ENCODE results near the gene PRX.
"Not testable (repeated sequence)": the region's sequence is repeated elsewhere in the genome, so short reads cannot be mapped to it uniquely, and the experiment has no call there.

Gene PRX

DNA sequence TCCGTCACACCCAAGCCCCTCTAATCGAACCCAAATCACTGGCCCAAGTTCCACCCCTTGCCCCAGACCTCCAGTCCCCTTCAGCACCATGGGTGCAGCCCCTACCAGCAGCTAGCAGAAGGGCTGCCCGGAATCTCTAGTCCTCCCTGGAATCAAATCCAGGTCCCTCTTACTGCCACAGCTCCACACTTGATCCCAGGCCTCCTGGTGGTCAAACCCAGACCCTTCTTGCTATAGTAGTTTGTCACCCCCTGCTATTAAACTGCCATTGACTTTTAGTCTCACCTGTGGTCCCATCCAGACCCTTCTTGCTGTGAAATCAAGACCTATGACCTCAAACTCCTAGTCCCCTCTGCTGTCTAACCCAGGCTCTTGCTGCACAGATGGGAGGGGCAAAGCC, 31.9 kb downstream of the PRX start:
- Histone ChIP-seq H3K4me1 (ENCODE audit: control insufficient read depth, insufficient read depth, low read length) (no peaks in the 10 kb centered on the region), H3K9me3 (ENCODE audit: control insufficient read depth, insufficient read depth, low read length) (no peaks in the 10 kb centered on the region), H3K36me3 (ENCODE audit: control insufficient read depth, insufficient read depth, low read length) (peaks cover 27% of the 10 kb centered on the region), H3K27me3 (ENCODE audit: control insufficient read depth, insufficient read depth, low read length) (no peaks in the 10 kb centered on the region), H3K9ac (ENCODE audit: low read depth, low read length) (no peak overlapping the region), H3K4me3 (ENCODE audit: low read depth, low read length) (no peak overlapping the region), H3K27ac (ENCODE audit: low read depth, low read length) (no peak overlapping the region)

DNA sequence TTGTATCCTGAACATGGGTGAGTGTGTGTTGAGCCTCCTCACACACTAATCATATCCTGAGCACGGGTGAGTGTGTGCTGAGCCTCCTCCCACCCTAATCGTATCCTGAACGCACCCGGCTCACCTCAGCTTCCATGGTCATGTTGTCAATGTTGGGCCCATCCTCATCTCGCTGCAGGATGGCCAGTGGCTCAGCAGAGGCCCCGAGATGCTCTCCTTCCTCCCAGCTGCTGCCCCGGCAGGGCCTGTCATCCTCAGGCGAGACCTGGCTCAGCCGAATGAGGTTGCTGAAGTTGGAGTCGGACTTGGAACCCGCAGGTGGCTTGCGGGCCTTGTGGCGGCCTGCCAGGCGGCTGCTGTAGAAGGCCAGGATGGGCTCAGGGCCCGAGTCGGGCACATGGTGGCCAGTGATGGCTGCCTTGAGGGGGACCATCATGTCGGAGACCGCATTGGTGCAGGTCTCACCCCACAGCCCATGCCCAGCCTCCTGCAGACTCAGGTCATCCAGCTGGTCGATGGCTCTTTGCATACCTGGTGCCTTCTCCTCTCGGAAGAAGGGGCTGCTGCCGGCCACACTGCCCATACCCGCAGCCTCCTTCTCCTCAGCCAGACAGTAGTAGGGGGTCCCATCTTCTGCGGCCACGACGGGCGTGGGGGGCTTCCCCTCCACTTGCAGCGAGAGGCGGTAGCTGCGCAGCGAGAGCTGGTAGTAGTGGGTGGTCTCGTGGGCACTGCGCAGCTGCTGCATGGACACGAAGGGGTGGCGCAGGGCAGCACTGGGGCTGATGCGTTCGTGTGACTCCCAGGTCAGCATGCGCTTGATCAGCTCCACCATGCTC, 32.8 kb downstream of the PRX start:
- H3K27ac ChIP-seq (ENCODE audit: low read depth, low read length): no peak overlapping the region
- no peaks in the 10 kb centered on the region for H3K27me3 ChIP-seq (ENCODE audit: control insufficient read depth, insufficient read depth, low read length)
- H3K4me1 ChIP-seq (ENCODE audit: control insufficient read depth, insufficient read depth, low read length): no peaks in the 10 kb centered on the region
- peaks cover 31% of the 10 kb centered on the region for H3K36me3 ChIP-seq (ENCODE audit: control insufficient read depth, insufficient read depth, low read length)
- H3K9me3 ChIP-seq (ENCODE audit: control insufficient read depth, insufficient read depth, low read length): no peaks in the 10 kb centered on the region
- no peak overlapping the region for H3K9ac ChIP-seq (ENCODE audit: low read depth, low read length)
- no peak overlapping the region for H3K4me3 ChIP-seq (ENCODE audit: low read depth, low read length)

DNA sequence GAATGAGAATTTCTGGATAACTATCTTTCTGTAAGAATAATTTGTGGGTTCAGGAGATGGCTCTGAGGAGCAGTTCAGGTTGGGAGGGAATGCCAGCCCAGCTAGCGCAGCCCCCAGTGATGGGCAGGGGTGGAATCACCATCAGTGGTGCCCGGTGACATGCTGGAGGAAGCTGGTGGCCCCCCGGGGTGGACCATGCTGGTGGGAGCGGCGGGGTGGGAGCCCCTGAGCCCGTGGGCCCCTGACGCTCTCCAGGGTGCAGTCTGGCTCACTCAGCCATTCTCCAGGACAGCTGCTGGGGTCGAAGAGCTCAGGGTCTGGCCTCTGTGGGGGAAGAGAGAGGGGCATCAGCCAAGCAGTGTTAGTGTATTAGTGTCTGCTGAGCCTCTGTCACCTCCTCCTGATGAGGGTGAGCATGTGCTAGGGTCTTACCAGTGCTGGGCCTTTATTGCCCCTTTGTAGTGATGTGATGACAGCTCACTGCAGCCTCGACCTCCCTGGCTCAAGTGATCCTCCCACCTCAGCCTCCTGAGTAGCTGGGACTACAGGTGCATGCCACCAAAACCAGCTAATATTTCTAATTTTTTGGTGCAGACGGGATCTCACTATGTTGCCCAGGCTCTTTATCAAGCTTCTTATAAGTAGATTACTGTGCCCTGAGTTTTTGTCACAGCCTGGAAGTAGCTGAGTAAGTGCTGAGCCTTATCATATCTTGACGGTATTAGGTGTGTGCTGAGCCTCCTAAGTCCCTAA, 33.6 kb downstream of the PRX start:
- no peaks in the 10 kb centered on the region for H3K4me1 ChIP-seq (ENCODE audit: control insufficient read depth, insufficient read depth, low read length)
- no peak overlapping the region for H3K9ac ChIP-seq (ENCODE audit: low read depth, low read length)
- H3K9me3 ChIP-seq (ENCODE audit: control insufficient read depth, insufficient read depth, low read length): no peaks in the 10 kb centered on the region
- no peak overlapping the region for H3K27ac ChIP-seq (ENCODE audit: low read depth, low read length)
- H3K36me3 ChIP-seq (ENCODE audit: control insufficient read depth, insufficient read depth, low read length): peaks cover 33% of the 10 kb centered on the region
- H3K27me3 ChIP-seq (ENCODE audit: control insufficient read depth, insufficient read depth, low read length): no peaks in the 10 kb centered on the region
- H3K4me3 ChIP-seq (ENCODE audit: low read depth, low read length): no peak overlapping the region

DNA sequence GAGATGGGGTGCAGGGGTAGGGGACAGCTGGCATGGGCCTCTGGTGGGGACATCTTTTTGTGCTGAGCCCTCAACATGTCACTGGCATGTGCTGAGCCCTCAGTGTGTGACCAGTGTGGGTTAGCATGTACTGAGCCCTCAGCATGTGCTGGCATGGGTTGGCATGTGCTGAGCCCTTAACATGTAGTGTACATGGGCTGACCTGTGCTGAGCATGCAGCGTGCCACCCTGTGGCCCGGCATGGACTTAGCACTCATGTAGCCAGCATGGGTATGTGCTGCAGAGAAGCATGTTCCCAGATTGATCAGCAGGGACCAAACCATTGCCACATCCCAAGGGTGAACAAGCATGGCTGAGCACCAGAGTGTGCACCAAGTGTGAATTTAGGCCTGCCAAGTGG, 34.7 kb downstream of the PRX start:
- Histone ChIP-seq H3K4me3 (ENCODE audit: low read depth, low read length) (no peak overlapping the region), H3K27me3 (ENCODE audit: control insufficient read depth, insufficient read depth, low read length) (no peaks in the 10 kb centered on the region), H3K9ac (ENCODE audit: low read depth, low read length) (no peak overlapping the region), H3K27ac (ENCODE audit: low read depth, low read length) (no peak overlapping the region), H3K36me3 (ENCODE audit: control insufficient read depth, insufficient read depth, low read length) (peaks cover 41% of the 10 kb centered on the region), H3K9me3 (ENCODE audit: control insufficient read depth, insufficient read depth, low read length) (no peaks in the 10 kb centered on the region), H3K4me1 (ENCODE audit: control insufficient read depth, insufficient read depth, low read length) (no peaks in the 10 kb centered on the region)

DNA sequence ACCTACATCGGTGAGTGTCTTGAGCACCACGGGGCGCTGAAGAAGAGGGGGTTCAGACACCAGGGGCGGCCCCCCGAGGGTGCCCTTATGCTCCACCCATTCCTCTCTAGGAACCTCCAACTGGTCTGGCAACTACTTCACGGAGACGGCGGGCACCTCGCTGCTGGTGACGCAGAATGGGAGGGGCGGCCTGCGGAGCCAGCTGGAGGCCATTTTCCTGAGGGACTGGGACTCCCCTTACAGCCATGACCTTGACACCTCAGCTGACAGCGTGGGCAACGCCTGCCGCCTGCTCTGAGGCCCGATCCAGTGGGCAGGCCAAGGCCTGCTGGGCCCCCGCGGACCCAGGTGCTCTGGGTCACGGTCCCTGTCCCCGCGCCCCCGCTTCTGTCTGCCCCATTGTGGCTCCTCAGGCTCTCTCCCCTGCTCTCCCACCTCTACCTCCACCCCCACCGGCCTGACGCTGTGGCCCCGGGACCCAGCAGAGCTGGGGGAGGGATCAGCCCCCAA, 35.2 kb downstream of the PRX start:
- H3K36me3 ChIP-seq (ENCODE audit: control insufficient read depth, insufficient read depth, low read length): peaks cover 44% of the 10 kb centered on the region
- no peak overlapping the region for H3K9ac ChIP-seq (ENCODE audit: low read depth, low read length)
- H3K4me3 ChIP-seq (ENCODE audit: low read depth, low read length): no peak overlapping the region
- no peaks in the 10 kb centered on the region for H3K27me3 ChIP-seq (ENCODE audit: control insufficient read depth, insufficient read depth, low read length)
- H3K4me1 ChIP-seq (ENCODE audit: control insufficient read depth, insufficient read depth, low read length): no peaks in the 10 kb centered on the region
- H3K27ac ChIP-seq (ENCODE audit: low read depth, low read length): no peak overlapping the region
- H3K9me3 ChIP-seq (ENCODE audit: control insufficient read depth, insufficient read depth, low read length): no peaks in the 10 kb centered on the region

DNA sequence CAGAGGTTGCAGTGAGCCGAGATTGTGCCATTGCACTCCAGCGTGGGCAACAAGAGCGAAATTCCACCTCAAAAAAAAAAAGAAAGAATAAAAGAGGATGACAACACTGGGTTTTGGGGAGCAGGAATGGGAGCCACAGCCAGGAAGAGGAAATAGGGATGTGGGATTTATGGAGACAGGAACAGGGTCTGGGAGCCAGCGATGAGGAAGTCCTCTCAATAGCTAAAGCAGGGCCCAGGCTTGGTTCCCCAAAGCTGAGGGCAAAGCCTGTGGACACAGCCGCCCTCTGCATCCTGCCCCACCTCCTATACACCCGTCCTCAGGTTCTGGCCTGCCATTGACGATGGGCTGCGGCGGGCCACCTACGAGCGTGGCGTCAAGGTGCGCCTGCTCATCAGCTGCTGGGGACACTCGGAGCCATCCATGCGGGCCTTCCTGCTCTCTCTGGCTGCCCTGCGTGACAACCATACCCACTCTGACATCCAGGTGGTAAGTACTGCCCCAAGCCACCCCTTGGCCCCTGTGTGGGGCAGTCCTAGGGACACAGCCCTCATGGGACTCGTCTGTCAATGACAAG, 36.8 kb downstream of the PRX start:
- Histone ChIP-seq H3K9me3 (ENCODE audit: control insufficient read depth, insufficient read depth, low read length) (no peaks in the 10 kb centered on the region), H3K36me3 (ENCODE audit: control insufficient read depth, insufficient read depth, low read length) (peaks cover 59% of the 10 kb centered on the region), H3K27ac (ENCODE audit: low read depth, low read length) (no peak overlapping the region), H3K4me1 (ENCODE audit: control insufficient read depth, insufficient read depth, low read length) (no peaks in the 10 kb centered on the region), H3K9ac (ENCODE audit: low read depth, low read length) (no peak overlapping the region), H3K27me3 (ENCODE audit: control insufficient read depth, insufficient read depth, low read length) (no peaks in the 10 kb centered on the region), H3K4me3 (ENCODE audit: low read depth, low read length) (no peak overlapping the region)

DNA sequence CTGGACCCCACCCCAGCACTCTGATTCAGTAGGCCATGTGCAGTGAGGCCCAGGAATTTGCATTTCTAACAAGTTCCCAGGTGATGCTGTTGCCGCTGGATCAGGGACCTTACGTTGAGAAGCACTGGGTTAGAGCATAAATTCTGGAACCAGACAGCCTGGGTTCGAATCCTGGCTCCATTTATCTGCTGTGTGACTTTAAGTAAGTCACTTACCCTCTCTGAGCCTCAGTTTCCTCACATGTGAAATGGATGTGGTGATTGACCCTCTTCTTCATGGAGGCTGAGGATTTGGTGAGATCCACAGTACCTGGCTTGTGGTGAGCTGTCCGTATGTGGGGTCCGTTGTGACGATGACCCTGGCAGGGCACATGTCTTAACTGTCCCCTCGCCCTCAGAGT, 39.1 kb downstream of the PRX start:
- H3K27me3 ChIP-seq (ENCODE audit: control insufficient read depth, insufficient read depth, low read length): no peaks in the 10 kb centered on the region
- H3K36me3 ChIP-seq (ENCODE audit: control insufficient read depth, insufficient read depth, low read length): peaks cover 76% of the 10 kb centered on the region
- H3K9me3 ChIP-seq (ENCODE audit: control insufficient read depth, insufficient read depth, low read length): no peaks in the 10 kb centered on the region
- no peak overlapping the region for H3K4me3 ChIP-seq (ENCODE audit: low read depth, low read length)
- no peak overlapping the region for H3K27ac ChIP-seq (ENCODE audit: low read depth, low read length)
- no peaks in the 10 kb centered on the region for H3K4me1 ChIP-seq (ENCODE audit: control insufficient read depth, insufficient read depth, low read length)
- H3K9ac ChIP-seq (ENCODE audit: low read depth, low read length): no peak overlapping the region

DNA sequence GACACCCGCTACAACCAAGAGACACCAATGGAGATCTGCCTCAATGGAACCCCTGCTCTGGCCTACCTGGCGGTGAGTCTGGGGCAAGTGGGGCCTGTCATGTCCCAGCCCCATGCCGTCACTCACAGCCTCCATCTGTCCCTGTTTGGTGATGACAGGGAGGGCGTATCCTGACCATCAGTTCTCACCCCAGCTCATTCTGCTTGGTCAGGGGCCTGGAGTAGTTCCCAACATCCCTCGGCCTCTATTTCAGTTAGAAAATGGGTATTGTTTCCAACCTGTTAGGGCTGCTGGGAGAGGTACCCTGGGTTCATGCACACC, 41.4 kb downstream of the PRX start:
- H3K27ac ChIP-seq (ENCODE audit: low read depth, low read length): no peak overlapping the region

DNA sequence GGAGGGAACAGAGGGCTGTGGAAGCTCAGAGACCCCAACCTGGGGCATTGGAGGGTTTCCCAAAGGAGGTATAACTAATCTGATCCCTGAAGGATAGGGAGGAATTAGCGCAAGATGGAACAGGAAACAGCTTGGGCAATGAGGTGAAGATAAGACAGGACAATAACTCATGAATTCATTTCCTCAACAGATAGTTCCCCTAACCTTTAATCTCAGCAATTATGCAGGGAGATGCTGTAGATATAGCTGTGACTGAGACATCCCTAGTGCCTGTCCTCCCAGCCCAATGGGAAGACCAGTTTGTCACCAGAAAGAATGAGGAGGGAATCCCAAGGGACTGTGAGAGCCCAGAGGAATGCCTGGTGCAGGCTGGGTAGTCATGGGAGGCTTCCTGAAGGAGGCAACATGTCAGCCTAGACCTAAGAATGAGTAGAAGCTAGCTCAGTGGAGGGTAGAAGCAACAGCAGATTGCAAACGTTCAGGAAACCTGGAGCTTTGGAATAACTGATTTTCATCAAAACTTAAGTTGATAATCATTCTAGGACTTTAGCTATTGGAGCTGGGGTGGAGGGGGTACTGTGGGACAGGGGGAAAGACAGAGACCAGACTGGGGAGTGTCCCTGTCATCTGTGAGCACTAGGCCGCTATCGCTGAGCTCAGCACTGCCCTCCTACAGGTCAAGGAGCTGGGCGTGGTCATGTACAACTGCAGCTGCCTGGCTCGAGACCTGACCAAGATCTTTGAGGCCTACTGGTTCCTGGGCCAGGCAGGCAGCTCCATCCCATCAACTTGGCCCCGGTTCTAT, 42.0 kb downstream of the PRX start:
- H3K4me1 ChIP-seq (ENCODE audit: control insufficient read depth, insufficient read depth, low read length): peaks cover 8% of the 10 kb centered on the region
- H3K27me3 ChIP-seq (ENCODE audit: control insufficient read depth, insufficient read depth, low read length): no peaks in the 10 kb centered on the region
- no peak overlapping the region for H3K27ac ChIP-seq (ENCODE audit: low read depth, low read length)
- no peak overlapping the region for H3K9ac ChIP-seq (ENCODE audit: low read depth, low read length)
- peaks cover 74% of the 10 kb centered on the region for H3K36me3 ChIP-seq (ENCODE audit: control insufficient read depth, insufficient read depth, low read length)
- H3K4me3 ChIP-seq (ENCODE audit: low read depth, low read length): no peak overlapping the region
- no peaks in the 10 kb centered on the region for H3K9me3 ChIP-seq (ENCODE audit: control insufficient read depth, insufficient read depth, low read length)

More for the DNA sequence above, 41.4 kb downstream of the PRX start:
- Histone ChIP-seq H3K4me1 (ENCODE audit: control insufficient read depth, insufficient read depth, low read length) (peaks cover 3% of the 10 kb centered on the region; the same call in 1 of the 2 replicates), H3K27me3 (ENCODE audit: control insufficient read depth, insufficient read depth, low read length) (no peaks in the 10 kb centered on the region), H3K9ac (ENCODE audit: low read depth, low read length) (no peak overlapping the region), H3K4me3 (ENCODE audit: low read depth, low read length) (no peak overlapping the region), H3K9me3 (ENCODE audit: control insufficient read depth, insufficient read depth, low read length) (no peaks in the 10 kb centered on the region), H3K36me3 (ENCODE audit: control insufficient read depth, insufficient read depth, low read length) (peaks cover 78% of the 10 kb centered on the region)

DNA sequence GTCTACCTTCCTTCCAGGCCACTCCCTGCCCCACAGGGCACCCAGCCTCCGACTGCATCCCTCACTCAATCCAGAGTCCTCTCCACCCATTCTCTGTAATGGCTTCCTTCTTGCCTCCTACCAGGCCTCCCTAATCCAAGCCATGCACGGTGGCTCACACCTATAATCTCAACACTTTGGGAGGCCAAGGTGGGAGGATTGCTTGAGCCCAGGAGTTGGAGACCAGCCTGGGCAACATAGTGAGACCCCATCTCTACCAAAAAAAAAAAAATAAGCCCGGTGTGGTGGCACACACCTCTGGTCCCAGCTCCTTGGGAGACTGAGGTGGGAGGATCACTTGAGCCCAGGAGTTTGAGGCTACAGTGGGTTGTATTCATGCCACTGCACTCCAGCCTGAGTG, 42.9 kb downstream of the PRX start:
- H3K27ac ChIP-seq (ENCODE audit: low read depth, low read length); H3K27me3 ChIP-seq (ENCODE audit: control insufficient read depth, insufficient read depth, low read length); H3K9ac ChIP-seq (ENCODE audit: low read depth, low read length); H3K9me3 ChIP-seq (ENCODE audit: control insufficient read depth, insufficient read depth, low read length); H3K4me3 ChIP-seq (ENCODE audit: low read depth, low read length): not testable (repeated sequence)
- Histone ChIP-seq H3K4me1 (ENCODE audit: control insufficient read depth, insufficient read depth, low read length) (peaks cover 12% of the 10 kb centered on the region), H3K36me3 (ENCODE audit: control insufficient read depth, insufficient read depth, low read length) (peaks cover 70% of the 10 kb centered on the region)
